Mucosa of rectum (tissue), 2 donors: ENCODE data around the gene CREB5.

Experiments used
- H3K27ac ChIP-seq, 2 donors: one replicate each; pipeline ENCODE4 v1.7.0; 2013; ENCODE audit warnings: inconsistent platforms in 2 of 2, low read depth in 2 of 2, low read length in 2 of 2
- H3K27me3 ChIP-seq, 2 donors: one replicate each; pipeline ENCODE4 v1.7.0; 2013; ENCODE audit warnings: low read length in 2 of 2; ENCODE audit not compliant: control insufficient read depth in 2 of 2, insufficient read depth in 2 of 2
- H3K36me3 ChIP-seq, 2 donors: one replicate each; pipeline ENCODE4 v1.7.0; 2013; ENCODE audit warnings: low read length in 2 of 2; ENCODE audit not compliant: control insufficient read depth in 2 of 2, insufficient read depth in 2 of 2
- H3K4me1 ChIP-seq, 2 donors: one replicate each; pipeline ENCODE4 v1.7.0; 2013; ENCODE audit warnings: low read length in 2 of 2, mild to moderate bottlenecking in 1 of 2; ENCODE audit not compliant: control insufficient read depth in 2 of 2, insufficient read depth in 2 of 2
- H3K4me3 ChIP-seq, 2 donors: one replicate each; pipeline ENCODE4 v1.7.0; 2013; ENCODE audit warnings: low read length in 2 of 2
- H3K9ac ChIP-seq, 2 donors: one replicate each; pipeline ENCODE4 v1.7.0; 2013; ENCODE audit warnings: low read length in 2 of 2, low read depth in 1 of 2, mild to moderate bottlenecking in 1 of 2
- H3K9me3 ChIP-seq, 2 donors: one replicate each; pipeline ENCODE4 v1.7.0; 2013; ENCODE audit warnings: low read length in 2 of 2; ENCODE audit not compliant: control insufficient read depth in 2 of 2
- donor health status: healthy.
- donor health status: Normal muscosa, but diverticular disease.

CREB5 gene

DNA sequence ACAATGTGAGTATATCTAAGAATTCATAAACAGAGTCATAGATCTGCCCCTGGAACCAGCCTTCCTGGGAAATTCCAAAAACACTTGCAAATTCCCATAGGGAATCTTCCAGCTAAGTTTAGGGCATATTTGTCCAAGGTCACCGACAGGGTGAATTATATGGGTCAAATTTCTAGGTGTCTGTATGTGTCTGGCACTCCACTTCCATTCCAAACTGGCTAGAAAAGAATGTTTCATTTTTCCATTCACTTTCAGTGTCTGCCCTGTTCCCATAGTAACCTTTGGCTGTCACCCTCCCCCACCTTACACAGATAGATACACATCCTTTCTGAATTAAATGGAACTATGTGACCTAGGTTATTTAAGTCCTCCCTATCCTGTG, 230.9 kb downstream of the CREB5 start:
- Histone ChIP-seq H3K9me3 (no peaks in the 10 kb centered on the region), H3K9ac (no peak overlapping the region), H3K4me3 (no peak overlapping the region), H3K4me1 (no peaks in the 10 kb centered on the region), H3K36me3 (no peaks in the 10 kb centered on the region), H3K27me3 (peaks cover 2 to 6% of the 10 kb centered on the region in 2 donors), H3K27ac (no peak overlapping the region)

DNA sequence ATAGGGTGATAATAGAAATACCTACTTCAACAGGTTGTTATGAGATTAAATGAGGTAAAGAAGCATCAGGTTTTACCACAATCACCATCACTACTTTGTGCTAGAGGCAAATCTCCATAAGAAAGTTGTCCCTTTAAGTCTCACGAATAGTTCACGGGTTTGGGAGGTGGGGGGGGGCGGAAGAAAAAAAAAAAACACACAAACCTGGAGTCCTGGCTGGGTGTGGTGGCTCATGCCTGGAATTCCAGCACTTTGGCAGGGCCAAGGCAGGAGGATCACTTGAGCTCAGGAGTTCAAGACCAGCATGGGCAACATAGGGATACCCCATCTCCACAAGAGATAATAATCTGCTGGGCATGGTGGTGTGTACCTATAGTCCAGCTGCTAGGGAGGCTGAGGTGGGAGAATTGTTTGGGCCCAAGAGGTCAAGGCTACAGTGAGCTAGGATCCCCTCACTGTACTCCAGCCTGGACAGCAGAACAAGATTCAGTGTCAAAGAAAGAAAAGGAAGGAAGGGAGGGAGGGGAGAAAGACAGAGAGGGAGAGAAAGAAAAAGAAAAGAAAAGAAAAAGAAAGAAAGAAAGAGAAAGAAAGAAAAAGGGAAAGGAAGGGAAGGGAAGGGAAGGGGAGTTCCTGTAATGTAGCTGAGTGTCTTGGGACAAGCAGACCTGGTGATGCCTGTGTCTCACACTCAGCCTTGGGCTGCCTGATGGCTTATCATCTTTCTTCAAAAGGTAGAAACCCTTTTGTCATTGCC, 231.4 kb downstream of the CREB5 start:
- Histone ChIP-seq H3K9me3 (no peaks in the 10 kb centered on the region), H3K4me3 (no peak overlapping the region), H3K36me3 (no peaks in the 10 kb centered on the region), H3K4me1 (no peaks in the 10 kb centered on the region), H3K27me3 (peaks cover 2 to 6% of the 10 kb centered on the region in 2 donors), H3K9ac (no peak overlapping the region), H3K27ac (no peak overlapping the region)

DNA sequence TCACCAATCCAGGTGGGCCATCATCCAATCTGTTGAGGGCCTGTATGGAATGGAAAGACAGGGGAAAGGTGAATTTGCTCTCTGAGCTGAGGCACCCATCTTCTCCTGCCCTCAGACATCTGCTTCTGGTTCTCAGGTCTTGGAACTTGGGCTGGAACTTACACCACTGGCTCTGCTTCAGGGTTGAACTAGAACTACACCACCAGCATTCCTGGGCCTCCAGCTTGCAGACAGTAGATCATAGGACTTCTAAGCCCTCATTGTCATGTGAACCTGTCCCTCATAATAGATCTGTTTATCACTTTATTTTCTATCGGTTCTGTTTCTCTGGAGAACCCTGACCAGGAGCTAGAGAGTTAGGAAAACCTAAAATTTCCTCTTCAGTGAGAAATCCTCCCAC, 233.5 kb downstream of the CREB5 start:
- no peaks in the 10 kb centered on the region for H3K4me1 ChIP-seq
- H3K27me3 ChIP-seq, result peaks cover 2 to 3% of the 10 kb centered on the region in 2 donors
- no peaks in the 10 kb centered on the region for H3K36me3 ChIP-seq
- H3K4me3 ChIP-seq, result no peak overlapping the region
- no peaks in the 10 kb centered on the region for H3K9me3 ChIP-seq
- H3K9ac ChIP-seq, result no peak overlapping the region
- no peak overlapping the region for H3K27ac ChIP-seq

DNA sequence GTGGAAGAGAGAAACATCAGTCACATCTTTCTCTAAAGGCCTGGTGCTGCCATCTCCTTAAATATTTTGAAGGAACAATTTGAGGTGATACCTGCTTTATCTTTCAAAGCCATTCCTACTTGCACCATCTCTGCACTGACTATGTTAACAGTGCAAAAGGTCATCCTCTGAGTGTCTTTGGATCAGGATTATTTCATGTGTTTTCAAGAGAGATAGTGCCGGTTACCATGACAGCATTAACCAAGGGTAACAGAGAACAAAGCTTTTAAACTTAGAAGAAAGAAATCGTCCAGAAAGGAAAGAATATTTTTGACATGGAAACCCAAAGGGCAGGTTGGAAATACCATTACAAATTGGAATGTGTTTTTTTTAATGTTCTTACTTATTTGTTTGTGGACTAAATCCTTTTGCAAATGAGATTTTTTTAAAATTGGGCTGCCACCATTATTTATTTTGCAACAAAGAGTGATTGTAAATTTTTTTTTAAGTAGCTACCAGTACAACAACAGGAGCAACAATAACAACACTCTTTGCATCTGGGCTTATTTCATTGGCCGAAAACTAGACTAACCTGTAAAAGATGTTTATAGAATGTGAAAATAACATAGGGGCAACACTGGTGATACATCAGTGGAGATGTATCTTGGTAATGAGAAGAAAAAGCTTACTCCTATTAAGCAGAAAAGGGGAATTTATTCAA, 234.2 kb downstream of the CREB5 start:
- Histone ChIP-seq H3K4me1 (no peaks in the 10 kb centered on the region), H3K36me3 (no peaks in the 10 kb centered on the region), H3K27me3 (peaks cover 2 to 3% of the 10 kb centered on the region in 2 donors), H3K9ac (no peak overlapping the region), H3K4me3 (no peak overlapping the region), H3K9me3 (no peaks in the 10 kb centered on the region), H3K27ac (no peak overlapping the region)

DNA sequence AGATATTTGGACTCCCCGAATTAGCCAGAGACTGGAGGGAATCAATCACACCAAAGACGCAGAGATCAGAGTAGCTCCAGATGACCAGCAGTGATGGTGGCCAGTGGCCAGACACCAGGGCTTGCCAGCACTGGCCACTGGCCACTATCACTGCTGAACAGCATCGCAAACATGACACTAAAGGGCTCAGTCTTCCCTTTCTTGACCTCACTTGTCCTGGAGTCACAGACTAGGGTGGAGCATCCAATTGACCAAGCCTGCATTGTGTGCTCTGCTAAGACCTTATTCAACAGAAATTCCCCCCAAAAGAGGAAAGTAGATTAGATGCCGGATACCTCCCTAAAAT, 234.7 kb downstream of the CREB5 start:
- H3K4me1 ChIP-seq, result no peaks in the 10 kb centered on the region
- H3K27ac ChIP-seq, result no peak overlapping the region
- H3K36me3 ChIP-seq, result no peaks in the 10 kb centered on the region
- peaks cover 2 to 3% of the 10 kb centered on the region in 2 donors for H3K27me3 ChIP-seq
- H3K4me3 ChIP-seq, result no peak overlapping the region
- H3K9ac ChIP-seq, result no peak overlapping the region
- no peaks in the 10 kb centered on the region for H3K9me3 ChIP-seq

DNA sequence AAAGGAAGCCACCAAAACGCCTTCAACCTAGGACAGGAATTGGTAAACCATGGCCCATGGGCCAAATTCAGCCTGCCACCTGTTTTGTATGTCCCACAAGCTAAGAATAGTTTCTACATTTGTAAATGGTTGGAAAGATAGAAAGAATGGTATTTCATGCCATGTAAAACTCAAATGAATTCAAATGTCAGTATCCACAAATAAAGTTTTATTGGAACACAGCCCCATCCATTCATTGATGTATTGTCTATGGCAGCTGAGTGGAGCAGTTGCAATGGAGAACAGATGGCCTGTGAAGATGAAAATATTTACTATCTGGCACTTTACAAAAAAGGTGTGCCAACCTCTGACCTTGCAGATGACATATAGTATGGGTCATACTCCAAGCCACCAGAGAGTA, 236.9 kb downstream of the CREB5 start:
- Histone ChIP-seq H3K4me3 (no peak overlapping the region), H3K27ac (no peak overlapping the region), H3K36me3 (no peaks in the 10 kb centered on the region), H3K4me1 (no peaks in the 10 kb centered on the region), H3K9me3 (no peaks in the 10 kb centered on the region), H3K27me3 (peaks cover 0 to 2% of the 10 kb centered on the region in 2 donors), H3K9ac (no peak overlapping the region)

DNA sequence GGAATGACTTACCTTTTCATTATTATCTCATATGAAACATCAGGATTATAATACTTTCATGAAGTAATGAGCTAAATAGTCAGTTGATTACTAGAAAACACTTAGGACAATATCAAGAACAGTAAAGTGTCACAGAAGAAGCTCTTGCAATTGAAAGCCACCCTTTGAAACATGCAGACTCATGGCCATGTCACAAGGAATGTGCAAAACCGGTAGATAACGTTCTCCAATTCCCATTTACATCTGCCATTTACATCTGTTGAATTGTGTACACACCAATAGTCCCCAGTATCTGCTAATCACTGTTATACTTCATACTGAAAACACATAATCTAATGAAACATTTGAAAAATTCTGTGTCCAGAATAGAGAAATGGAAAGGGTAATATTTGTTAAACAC, 237.5 kb downstream of the CREB5 start:
- no peaks in the 10 kb centered on the region for H3K4me1 ChIP-seq
- H3K27me3 ChIP-seq, result peaks cover 0 to 2% of the 10 kb centered on the region in 2 donors
- H3K4me3 ChIP-seq, result no peak overlapping the region
- no peaks in the 10 kb centered on the region for H3K36me3 ChIP-seq
- no peak overlapping the region for H3K9ac ChIP-seq
- H3K9me3 ChIP-seq, result no peaks in the 10 kb centered on the region
- no peak overlapping the region for H3K27ac ChIP-seq

DNA sequence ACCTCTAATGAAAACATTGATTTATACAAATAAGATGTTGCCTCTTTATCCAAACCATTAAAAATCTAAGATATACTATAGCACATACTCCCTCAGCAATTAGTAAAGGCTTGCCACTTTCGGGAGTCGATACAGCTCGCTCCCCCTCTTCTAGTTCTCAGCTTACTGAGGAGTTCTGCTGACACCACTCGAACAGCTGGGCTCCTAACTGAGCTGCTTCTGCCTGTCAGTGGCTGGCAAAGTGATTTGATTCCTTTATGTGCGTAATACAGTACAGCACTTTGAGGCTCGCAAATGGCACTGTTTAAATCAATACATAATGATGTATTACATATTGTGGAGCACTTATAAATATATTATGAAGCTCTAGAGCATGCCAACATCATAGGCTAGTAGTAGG, 241.8 kb downstream of the CREB5 start:
- H3K9me3 ChIP-seq, result no peaks in the 10 kb centered on the region
- H3K9ac ChIP-seq, result no peak overlapping the region
- no peaks in the 10 kb centered on the region for H3K4me1 ChIP-seq
- no peaks in the 10 kb centered on the region for H3K36me3 ChIP-seq
- H3K4me3 ChIP-seq, result no peak overlapping the region
- no peaks in the 10 kb centered on the region for H3K27me3 ChIP-seq
- no peak overlapping the region for H3K27ac ChIP-seq

DNA sequence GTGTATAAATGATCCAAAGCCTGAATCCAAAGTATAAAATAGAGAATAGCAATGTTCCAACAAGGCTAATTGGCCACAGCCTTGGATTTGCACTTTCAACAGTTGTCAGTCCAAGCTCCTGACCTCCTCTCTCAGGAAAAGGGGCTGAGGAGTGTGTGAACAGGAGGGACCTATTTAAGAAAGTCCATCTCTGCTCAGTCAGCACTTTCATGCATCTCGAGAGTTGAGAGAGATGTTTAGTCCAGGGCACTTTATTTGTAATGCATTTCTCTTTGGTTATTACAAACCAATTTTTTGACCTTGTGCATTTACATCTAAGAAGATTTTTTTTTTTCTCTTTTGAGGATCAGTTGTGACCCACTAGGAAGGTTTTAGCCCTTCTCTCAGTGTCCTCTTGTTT, 244.2 kb downstream of the CREB5 start:
- Histone ChIP-seq H3K9me3 (no peaks in the 10 kb centered on the region), H3K27ac (no peak overlapping the region), H3K4me1 (no peaks in the 10 kb centered on the region), H3K4me3 (no peak overlapping the region), H3K9ac (no peak overlapping the region), H3K36me3 (no peaks in the 10 kb centered on the region), H3K27me3 (no peaks in the 10 kb centered on the region)

DNA sequence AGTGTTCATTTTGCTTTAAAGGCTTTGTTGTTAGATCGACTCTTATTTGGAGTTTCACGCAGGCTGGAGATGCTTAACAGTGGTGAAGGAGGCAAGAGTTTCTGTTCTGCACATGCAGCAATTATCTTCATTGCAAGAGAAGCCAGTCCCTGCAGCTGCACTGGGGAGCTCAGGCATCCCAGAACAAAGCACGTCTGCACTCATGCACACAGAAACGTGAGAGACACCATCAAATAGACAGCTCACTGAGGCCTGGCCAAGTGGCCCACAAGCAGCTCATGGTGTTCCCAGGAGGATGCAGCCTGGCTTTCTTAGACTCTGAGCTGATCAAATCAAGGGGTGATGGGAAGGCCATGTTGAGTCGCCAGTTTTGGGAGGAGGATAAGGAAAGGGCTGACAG, 246.1 kb downstream of the CREB5 start:
- Histone ChIP-seq H3K27ac (no peak overlapping the region), H3K4me1 (no peaks in the 10 kb centered on the region), H3K27me3 (no peaks in the 10 kb centered on the region), H3K4me3 (no peak overlapping the region), H3K36me3 (no peaks in the 10 kb centered on the region), H3K9ac (no peak overlapping the region), H3K9me3 (no peaks in the 10 kb centered on the region)
